K562 (cell line): ENCODE results near the gene CCNL2. TPM values are rescaled to one million over a fixed set of nuclear protein-coding genes. Genes with fewer than 3 reads are reported as not detected.

Experiments
- ARID3B ChIP-seq: fragments of 250-450 bp; sonication (Bioruptor Pico); IDR thresholded peaks from 2 replicates; pipeline ENCODE4 v1.4.0; 2020; ENCODE audit warnings: borderline replicate concordance
- ETS2 ChIP-seq: IDR thresholded peaks from 2 replicates; pipeline ENCODE4 v1.6.1; 2016; ENCODE audit warnings: borderline replicate concordance, missing genetic modification characterization, mild to moderate bottlenecking, moderate library complexity, missing compliant biosample characterization; ENCODE audit not compliant: poor library complexity, severe bottlenecking
- FIP1L1 ChIP-seq: fragments of 200-400 bp; formaldehyde crosslinking; IDR thresholded peaks from 2 replicates; pipeline ENCODE4 v1.6.1; 2018; ENCODE audit warnings: mild to moderate bottlenecking, low read depth, low read length; ENCODE audit not compliant: poor library complexity, severe bottlenecking
- HDAC8 ChIP-seq: fragments of 450-650 bp; IDR thresholded peaks from 2 replicates; pipeline ENCODE4 v1.6.1; 2016; ENCODE audit warnings: mild to moderate bottlenecking, missing genetic modification characterization, moderate library complexity, missing compliant biosample characterization
- KDM4B ChIP-seq, 2 experiments: fragments of 450-650 bp in 1 of 2; sonication (generic) in 1 of 2; IDR thresholded peaks; 2 replicates each; pipeline ENCODE4 v1.6.1; 2016 to 2017; ENCODE audit warnings: borderline replicate concordance in 2 of 2, antibody characterized with exemption in 1 of 2, low read depth in 1 of 2, mild to moderate bottlenecking in 1 of 2
- KLF1 ChIP-seq: fragments of 450-650 bp; IDR thresholded peaks from 2 replicates; pipeline ENCODE4 v1.6.1; 2016; ENCODE audit warnings: missing genetic modification characterization, missing compliant biosample characterization
- MGA ChIP-seq: fragments of 450-650 bp; IDR thresholded peaks from 2 replicates; pipeline ENCODE4 v1.6.1; 2016; ENCODE audit warnings: mild to moderate bottlenecking, moderate library complexity
- TAF1 ChIP-seq: IDR thresholded peaks from 2 replicates; pipeline ENCODE4 v1.6.1; 2011; ENCODE audit warnings: mild to moderate bottlenecking, low read length, moderate library complexity; ENCODE audit not compliant: insufficient read depth, control insufficient read depth, severe bottlenecking; ENCODE audit errors: extremely low read depth
- TAF7 ChIP-seq: fragments of 450-650 bp; IDR thresholded peaks from 2 replicates; pipeline ENCODE4 v1.6.1; 2016; ENCODE audit warnings: missing genetic modification characterization, missing compliant biosample characterization
- ZNF639 ChIP-seq, 2 experiments: fragments of 200-800 bp in 1 of 2; sonication (Bioruptor generic) in 1 of 2; sonication (generic) in 1 of 2; formaldehyde crosslinking in 1 of 2; IDR thresholded peaks in 1 of 2; conservative IDR thresholded peaks in 1 of 2; 2 replicates each; pipeline versions ENCODE4 v1.5.0 to v1.6.1; 2016 to 2020; ENCODE audit warnings: missing compliant biosample characterization in 1 of 2, missing genetic modification characterization in 1 of 2, missing genetic modification reagents in 1 of 2
- polyA plus RNA-seq, 8 experiments: library from polyadenylated mRNA; depleted of rRNA in 4 of 8; stranded (reverse) in 5 of 8; unstranded in 3 of 8; fragments of >200 nt; fragmentation: Nextera tagmentation in 2 of 8; fragmentation: Illumina TruSeq in 1 of 8; extraction: Ambion mirVana in 2 of 8; extraction: Trizol in 1 of 8; gene quantifications; 2 replicates each; pipeline versions ENCODE4 v1.2.1 to v1.2.3, GENCODE V29; 2011 to 2014; ENCODE audit warnings: inconsistent platforms in 1 of 8, missing spikeins in 1 of 8
- total RNA-seq, 7 experiments: library from RNA; depleted of rRNA in 6 of 7; stranded (reverse); fragments of >200 nt in 6 of 7; fragmentation: Illumina TruSeq in 2 of 7; extraction: Trizol in 2 of 7; gene quantifications; 2 replicates each; pipeline versions ENCODE4 v1.2.1 to v1.2.3, GENCODE V29; 2011 to 2021; ENCODE audit warnings: low replicate concordance in 1 of 7

Gene CCNL2
- total and polyA plus RNA-seq, 9 of the 15 experiments (the other 6 are each of a cell fraction or from before 2014, with no cell fraction given) = 2.8 to 287 (median 94.5) TPM

GRCh38 chr1:1406821-1407635 lies 7.9 kb upstream of the CCNL2 start, which contains the start of gene MRPL20 (continued):
- TF ChIP-seq MGA (peak; percentile 50), ETS2 (tag) (peak; percentile 64), ARID3B (CRISPR knock-in tag) (0 out of 2 replicates have a peak, but pooled peaks have one; percentile 15), TAF7 (tag) (peak; percentile 92), ZNF639 (CRISPR knock-in tag; conservative IDR thresholded peaks at IDR 0.05 in 1 of 2, IDR thresholded peaks at IDR 0.05 in 1 of 2) (peak in 1 of 2 experiments; percentile 96; a peak in 2 of 4 replicates), KDM4B (IDR thresholded peaks at IDR 0.05; ENCODE audit: borderline replicate concordance in 2 of 2, low read depth in 1 of 2) (peak in 1 of 2 experiments; percentile 100; a peak in 2 of 4 replicates), FIP1L1 (peak; percentile 80), HDAC8 (tag) (peak; percentile 63; the same call in 1 of the 2 replicates), TAF1 (peak; percentile 99), KLF1 (tag) (0 out of 2 replicates have a peak, but pooled peaks have one; percentile 15)
